SU-DHL-6 (cell line): ENCODE results near the gene KRTAP5-2.

Experiments used
- H2AFZ ChIP-seq: fragments of 200-600 bp; sonication (generic); 2 replicates; pipeline ENCODE4 v1.6.1; 2014; ENCODE audit warnings: low read depth, mild to moderate bottlenecking, moderate library complexity, mixed read lengths, antibody characterized with exemption, low read length; ENCODE audit not compliant: severe bottlenecking
- H3F3A ChIP-seq: fragments of 200-600 bp; shearing (Covaris generic); 2 replicates; pipeline ENCODE4 v1.6.0; 2016; ENCODE audit warnings: antibody characterized with exemption, mild to moderate bottlenecking; ENCODE audit not compliant: insufficient read depth
- H3K27ac ChIP-seq: fragments of 200-600 bp; sonication (generic); 2 replicates; pipeline ENCODE4 v1.5.1; 2016; ENCODE audit warnings: low read depth, mild to moderate bottlenecking, low read length, moderate library complexity, mixed read lengths
- H3K27me3 ChIP-seq: fragments of 200-600 bp; sonication (generic), shearing (Covaris generic); 2 replicates; pipeline ENCODE4 v1.6.0; 2014; ENCODE audit warnings: mild to moderate bottlenecking, low read length
- H3K36me3 ChIP-seq: fragments of 200-600 bp; sonication (generic); 2 replicates; pipeline ENCODE4 v1.6.1; 2014; ENCODE audit warnings: mild to moderate bottlenecking, low read length, mixed read lengths
- H3K4me2 ChIP-seq: fragments of 300-600, 200-600 bp; shearing (Covaris generic), sonication (generic); 2 replicates; pipeline ENCODE4 v1.6.0; 2014; ENCODE audit warnings: low read length, low read depth, mild to moderate bottlenecking; ENCODE audit not compliant: poor library complexity, severe bottlenecking
- H3K4me3 ChIP-seq: fragments of 200-600 bp; sonication (generic); 2 replicates; pipeline ENCODE4 v1.5.1; 2014; ENCODE audit warnings: antibody characterized with exemption, low read length, mild to moderate bottlenecking, mixed read lengths; ENCODE audit not compliant: insufficient read depth, poor library complexity, severe bottlenecking
- H3K79me2 ChIP-seq: fragments of 200-600 bp; sonication (generic); 2 replicates; pipeline ENCODE4 v1.6.1; 2014; ENCODE audit warnings: mild to moderate bottlenecking, low read length, moderate library complexity; ENCODE audit not compliant: insufficient read depth
- H3K9ac ChIP-seq: fragments of 200-600 bp; sonication (generic); 2 replicates; pipeline ENCODE4 v1.7.0; 2014; ENCODE audit warnings: mild to moderate bottlenecking, low read length
- H3K9me2 ChIP-seq: fragments of 200-600 bp; sonication (generic); replicated peaks from 2 replicates; pipeline ENCODE4 v1.6.1; 2014; ENCODE audit warnings: low read length; ENCODE audit not compliant: insufficient read depth
- H3K9me3 ChIP-seq: fragments of 200-600 bp; sonication (generic); 2 replicates; pipeline ENCODE4 v1.6.1; 2014; ENCODE audit warnings: low read length, mixed read lengths; ENCODE audit not compliant: insufficient read depth
- H4K20me1 ChIP-seq: fragments of 200-600 bp; sonication (generic); 2 replicates; pipeline ENCODE4 v1.6.1; 2014; ENCODE audit warnings: low read depth, mild to moderate bottlenecking, antibody characterized with exemption, low read length, moderate library complexity, mixed read lengths
- CTCF ChIP-seq: fragments of 200-600 bp; sonication (generic); IDR thresholded peaks from one replicate; pipeline ENCODE4 v1.5.1; 2017; ENCODE audit warnings: antibody characterized with exemption, mild to moderate bottlenecking, low read length, moderate library complexity; ENCODE audit not compliant: insufficient read depth, poor library complexity, severe bottlenecking
- EZH2phosphoT487 ChIP-seq: fragments of 200-600 bp; sonication (generic), shearing (Covaris generic); conservative IDR thresholded peaks from 2 replicates; pipeline ENCODE4 v1.6.1; 2018; ENCODE audit warnings: mild to moderate bottlenecking, antibody characterized with exemption, low read length, moderate library complexity, mixed read lengths

Gene KRTAP5-2

GRCh38 chr11:1553808-1554594 lies 44.1 kb downstream of the KRTAP5-2 start:
- Histone ChIP-seq H3K4me3 (no peak overlapping the region), H2AFZ (no peak overlapping the region), H3K27me3 (no peaks in the 10 kb centered on the region; the same call in 1 of the 2 replicates), H4K20me1 (no peaks in the 10 kb centered on the region), H3K9ac (no peak overlapping the region), H3K9me3 (no peaks in the 10 kb centered on the region), H3K27ac (no peak overlapping the region), H3K36me3 (no peaks in the 10 kb centered on the region), H3K9me2 (no peaks in the 10 kb centered on the region), H3K4me2 (no peak overlapping the region), H3F3A (no peaks in the 10 kb centered on the region), H3K79me2 (no peaks in the 10 kb centered on the region)
- TF ChIP-seq CTCF (no peak), EZH2phosphoT487 (no peak)

DNA sequence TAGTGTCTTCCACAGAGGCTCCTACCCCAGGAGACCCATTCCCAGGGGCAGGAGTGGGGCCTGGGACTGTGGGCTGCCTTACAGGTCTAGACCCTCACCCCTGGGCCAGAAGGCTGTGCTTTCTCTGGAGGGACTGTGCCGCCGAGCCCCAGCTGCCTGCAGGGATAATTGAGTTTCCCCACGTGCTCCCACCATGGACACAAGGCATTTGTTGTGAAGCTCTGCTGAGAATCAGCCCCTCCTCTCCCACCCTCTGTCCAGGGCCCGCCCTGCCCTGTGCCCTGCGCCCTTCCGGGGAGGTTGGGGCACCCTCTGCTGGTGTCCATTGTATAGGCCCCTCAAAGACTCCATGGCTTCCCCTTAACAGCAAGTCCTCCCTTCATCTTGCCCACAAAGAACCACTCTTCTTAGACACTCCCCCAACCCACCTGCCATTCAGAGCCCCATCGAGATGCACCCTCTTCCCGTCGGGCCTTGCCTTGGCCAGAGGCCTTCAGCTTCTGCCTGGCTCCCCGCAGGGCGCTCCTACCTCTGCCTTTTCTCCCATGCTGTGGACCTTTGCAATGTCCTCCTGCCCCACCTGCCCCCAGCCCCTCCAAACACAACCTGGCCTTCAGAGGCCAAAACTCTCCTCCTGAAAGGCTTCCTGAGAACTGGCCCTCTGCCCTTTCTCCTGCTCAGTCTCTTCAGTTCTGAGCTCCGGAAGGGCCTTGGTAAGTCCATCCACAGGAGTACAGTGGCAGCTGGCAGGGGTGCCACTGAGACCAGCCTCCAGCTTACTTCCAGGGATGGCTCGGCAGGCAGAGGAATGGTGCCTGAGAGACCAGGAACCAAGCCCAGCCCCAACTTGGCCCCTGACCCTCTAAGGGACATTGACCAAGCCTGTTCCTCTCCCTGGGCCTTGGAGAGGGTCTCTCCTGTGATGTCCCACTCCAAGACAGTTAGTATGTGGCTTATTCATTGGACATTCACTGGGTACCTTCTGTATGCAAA lies 48.5 kb downstream of the KRTAP5-2 start:
- no peaks in the 10 kb centered on the region for H3K9me3 ChIP-seq
- no peaks in the 10 kb centered on the region for H3K9me2 ChIP-seq
- H3K4me3 ChIP-seq, result no peak overlapping the region
- H3K27ac ChIP-seq, result no peak overlapping the region
- no peak overlapping the region for H3K9ac ChIP-seq
- no peaks in the 10 kb centered on the region for H4K20me1 ChIP-seq
- H3F3A ChIP-seq, result no peaks in the 10 kb centered on the region
- no peak overlapping the region for H2AFZ ChIP-seq
- H3K27me3 ChIP-seq, result no peaks in the 10 kb centered on the region; the same call in none of the 2 replicates
- peak; percentile 25 for TF ChIP-seq CTCF
- TF ChIP-seq EZH2phosphoT487, result no peak
- H3K36me3 ChIP-seq, result no peaks in the 10 kb centered on the region
- H3K79me2 ChIP-seq, result no peaks in the 10 kb centered on the region
- H3K4me2 ChIP-seq, result no peak overlapping the region

DNA sequence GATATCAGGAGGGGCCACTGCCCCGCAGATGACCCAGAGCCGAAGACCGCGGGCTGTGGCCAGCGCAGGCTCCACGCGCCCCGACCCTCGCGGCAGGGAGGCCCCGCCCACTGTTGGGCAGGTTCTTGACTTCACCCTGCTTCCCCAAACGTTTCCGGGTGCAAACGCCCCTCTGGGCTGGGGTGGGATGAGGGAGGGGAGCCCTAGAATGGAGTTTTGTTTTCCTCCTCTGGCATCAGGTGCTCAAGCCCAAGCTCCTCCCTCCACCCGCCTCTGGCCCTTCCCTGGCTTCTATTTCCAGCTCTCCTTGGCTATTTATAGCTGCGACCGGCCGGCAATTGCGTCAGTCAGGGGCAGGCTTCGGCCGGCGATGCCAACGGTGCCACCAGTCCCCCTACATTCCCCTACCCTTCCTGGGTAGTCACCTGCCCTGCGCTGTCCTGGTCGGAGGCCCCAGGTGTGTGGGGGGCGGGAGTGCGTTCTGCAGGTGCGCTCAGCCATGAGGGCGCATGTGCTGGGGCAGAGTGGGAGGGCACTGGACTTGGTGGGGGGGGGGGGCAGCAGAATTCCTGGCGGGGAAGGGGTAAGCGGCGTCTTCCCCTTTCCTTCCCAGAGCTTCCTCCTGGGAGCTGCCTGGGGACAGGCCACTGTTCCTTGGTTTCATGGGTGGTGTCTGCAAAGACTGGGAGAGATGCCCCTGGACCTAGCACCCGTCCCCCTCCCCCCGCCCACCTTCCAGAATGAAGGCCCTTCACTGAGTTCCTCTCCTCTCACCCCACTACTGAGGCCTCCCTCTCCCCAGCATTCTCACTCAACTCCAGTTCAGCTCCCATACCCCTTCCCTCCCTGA lies 49.6 kb downstream of the KRTAP5-2 start:
- Histone ChIP-seq H3K27me3 (no peaks in the 10 kb centered on the region; the same call in 1 of the 2 replicates), H3K36me3 (no peaks in the 10 kb centered on the region), H3K27ac (no peak overlapping the region), H3K4me3 (no peak overlapping the region), H3K79me2 (no peaks in the 10 kb centered on the region), H2AFZ (no peak overlapping the region), H4K20me1 (no peaks in the 10 kb centered on the region), H3K9me2 (no peaks in the 10 kb centered on the region), H3K9ac (no peak overlapping the region), H3K4me2 (no peak overlapping the region), H3F3A (no peaks in the 10 kb centered on the region), H3K9me3 (no peaks in the 10 kb centered on the region)
- TF ChIP-seq EZH2phosphoT487, result no peak
- no peak for TF ChIP-seq CTCF
